ENCODE data around the gene MAD1L1.

Gene MAD1L1

DNA sequence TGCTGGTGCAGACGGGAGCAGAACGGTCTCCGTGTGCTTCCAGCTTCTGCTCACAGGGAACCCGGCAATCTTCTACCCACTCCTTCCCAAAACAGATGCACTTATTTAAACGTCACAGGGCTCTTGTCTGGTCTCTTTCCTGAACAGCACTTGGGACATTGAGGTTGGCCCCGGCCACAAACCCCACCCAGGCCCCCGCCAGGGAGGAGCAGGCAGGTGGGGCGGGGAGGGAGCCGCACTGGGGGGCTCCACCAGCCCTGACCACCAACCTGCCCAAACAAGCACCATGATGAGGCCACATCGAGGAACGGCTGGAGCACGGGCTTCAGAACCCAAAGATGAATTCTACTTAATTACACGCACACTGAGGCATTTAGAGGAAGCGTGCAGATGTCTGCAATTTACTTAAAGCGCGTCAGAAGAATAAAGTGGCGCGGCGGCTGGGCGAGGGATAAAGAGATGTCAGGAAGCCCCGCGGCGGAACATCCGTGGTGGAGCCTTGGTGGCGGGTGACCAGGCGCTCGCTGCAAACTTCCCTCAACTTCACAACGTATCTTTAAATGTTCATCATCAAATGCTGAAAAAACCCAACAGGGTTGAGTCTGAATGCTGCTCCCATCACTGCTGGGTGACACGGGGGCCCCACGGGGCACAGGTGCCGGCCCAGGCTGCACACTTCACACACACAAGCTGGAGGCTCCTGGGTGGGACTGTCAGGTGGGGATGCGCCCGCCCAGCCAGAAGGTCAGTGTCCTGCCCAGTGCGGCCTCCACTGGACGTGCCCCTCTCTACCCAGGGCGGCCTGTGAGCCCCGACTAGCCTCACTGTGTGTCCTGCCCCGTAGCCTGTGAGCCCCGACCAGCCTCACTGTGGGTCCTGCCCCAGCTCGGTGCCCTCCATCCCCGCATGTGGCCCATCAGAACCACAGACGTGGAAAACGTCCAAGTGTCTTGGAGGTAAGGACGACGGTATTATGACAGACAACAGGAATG is 279.2 kb downstream of the MAD1L1 start:
- no peak for DNase-seq (ENCODE audit: low read depth)

DNA sequence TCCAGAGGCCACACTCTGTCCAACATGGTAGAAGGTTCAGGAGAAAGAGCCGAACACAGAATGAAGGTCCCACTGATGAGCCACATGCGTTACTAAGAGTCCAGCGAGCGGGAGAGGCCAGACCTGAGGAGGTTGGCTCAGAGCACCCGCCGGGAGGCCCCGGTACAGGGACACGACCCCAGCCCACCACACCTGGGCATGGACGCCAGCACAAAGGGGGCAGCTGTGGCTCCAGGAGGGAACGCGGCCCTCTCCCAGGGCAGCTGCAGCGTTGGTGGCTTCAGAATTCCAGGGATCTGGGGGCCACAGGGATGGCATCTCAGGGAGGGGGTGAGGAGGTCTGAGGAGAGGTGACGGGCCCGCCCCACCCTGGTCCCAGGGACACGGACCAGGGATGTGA is 280.0 kb downstream of the MAD1L1 start:
- no peak for DNase-seq (ENCODE audit: low read depth)

- no peak for DNase-seq (ENCODE audit: low read depth)
Observed at GRCh38 chr7:1952169-1952760, 280.5 kb downstream of the MAD1L1 start.

DNA sequence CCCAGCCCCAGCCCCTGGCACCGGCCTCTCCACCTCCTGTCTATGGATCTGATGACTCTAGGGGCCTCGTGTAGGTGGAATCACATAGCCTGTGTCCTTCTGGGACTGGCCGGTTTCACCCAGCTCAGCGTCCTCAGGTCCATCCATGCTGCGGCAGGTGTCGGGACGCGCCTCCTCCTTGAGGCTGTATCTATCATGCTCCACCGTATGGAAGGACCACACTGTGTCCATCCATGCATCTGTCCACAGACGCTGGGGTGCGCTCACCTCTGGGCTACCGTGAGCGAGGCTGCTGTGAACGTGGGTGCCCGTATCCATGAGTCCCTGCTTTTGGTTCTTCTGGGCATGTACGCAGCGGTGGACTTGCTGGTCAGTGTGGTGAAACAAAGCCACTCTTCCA is 281.1 kb downstream of the MAD1L1 start:
- no peak for DNase-seq (ENCODE audit: low read depth)

DNA sequence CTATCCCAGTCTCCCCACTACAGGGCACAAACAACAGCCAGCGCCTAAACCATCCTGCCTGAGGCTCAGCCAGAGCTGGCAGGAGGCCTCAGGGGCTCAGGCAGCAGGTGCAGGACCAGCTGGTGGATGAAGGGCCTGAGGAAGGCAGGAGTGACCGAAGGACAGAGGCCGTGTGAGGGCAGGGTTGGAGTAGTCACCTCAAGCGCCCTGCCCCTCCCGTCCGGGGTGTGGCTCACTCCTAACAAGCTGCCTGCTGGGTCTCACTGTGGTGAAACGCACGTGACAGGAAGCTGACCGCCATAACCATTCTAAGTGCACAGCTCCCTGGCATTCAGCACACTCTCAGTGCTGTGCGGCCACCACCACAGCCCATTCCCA is 281.6 kb downstream of the MAD1L1 start:
- DNase-seq (ENCODE audit: low read depth) = no peak

DNA sequence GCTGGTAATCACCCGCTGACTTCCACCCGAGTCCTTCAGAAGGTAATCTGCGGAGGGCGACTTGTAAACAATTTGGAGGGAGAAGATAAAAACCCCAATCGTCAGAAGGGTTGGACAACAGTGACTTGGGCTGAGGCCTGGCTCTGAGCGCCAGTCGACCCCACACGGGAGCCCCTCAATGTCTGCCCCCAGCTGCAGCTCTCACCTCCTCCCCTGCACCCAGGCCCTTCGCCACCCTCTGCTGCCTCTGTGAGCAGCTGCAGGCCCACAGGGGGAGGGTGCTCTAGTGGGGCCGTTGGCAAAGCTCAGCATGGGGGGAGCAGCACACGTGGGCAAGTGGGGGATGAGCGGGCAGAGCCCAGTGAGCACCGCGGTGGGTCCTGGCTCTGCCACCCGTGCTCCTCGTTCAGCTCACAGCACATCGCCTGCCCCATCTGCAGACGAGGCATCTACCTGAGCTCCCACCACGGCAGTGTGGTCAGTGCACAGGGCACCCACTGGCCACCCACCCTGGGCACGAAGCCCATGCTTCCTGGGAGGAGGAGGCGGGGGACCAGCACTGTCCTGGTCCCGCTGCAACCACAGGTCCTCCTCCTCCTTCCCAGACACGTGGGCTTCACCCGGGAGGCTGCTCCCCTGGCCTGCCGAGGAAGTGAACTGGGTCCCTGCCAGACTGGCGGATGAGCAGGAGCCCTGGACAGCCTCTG is 282.1 kb downstream of the MAD1L1 start:
- DNase-seq (ENCODE audit: low read depth) = no peak

DNA sequence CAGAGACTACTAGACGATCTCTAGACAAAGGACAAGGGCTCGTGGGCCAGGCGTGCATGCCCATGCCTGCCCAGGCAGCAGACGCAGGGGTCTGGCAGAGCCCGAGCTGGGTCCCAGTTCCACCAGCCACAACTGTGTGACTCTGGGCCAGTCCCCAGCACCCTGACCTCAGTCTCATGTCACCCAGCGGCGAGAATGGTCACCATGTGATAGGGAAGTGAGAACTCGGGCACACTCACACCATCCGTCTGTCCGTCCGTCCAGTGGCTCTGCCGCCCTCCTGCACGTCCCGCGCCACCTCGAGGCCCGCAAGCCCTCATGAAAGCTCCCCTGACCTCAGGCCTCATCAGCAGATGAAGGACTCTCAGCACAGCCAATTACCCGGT is 282.7 kb downstream of the MAD1L1 start:
- no peak for DNase-seq (ENCODE audit: low read depth)

- DNase-seq (ENCODE audit: low read depth) = no peak
Observed at GRCh38 chr7:1949681-1950055, 283.1 kb downstream of the MAD1L1 start.

GRCh38 chr7:1948887-1949680 is 283.7 kb downstream of the MAD1L1 start:
- DNase-seq (ENCODE audit: low read depth) = no peak

DNA sequence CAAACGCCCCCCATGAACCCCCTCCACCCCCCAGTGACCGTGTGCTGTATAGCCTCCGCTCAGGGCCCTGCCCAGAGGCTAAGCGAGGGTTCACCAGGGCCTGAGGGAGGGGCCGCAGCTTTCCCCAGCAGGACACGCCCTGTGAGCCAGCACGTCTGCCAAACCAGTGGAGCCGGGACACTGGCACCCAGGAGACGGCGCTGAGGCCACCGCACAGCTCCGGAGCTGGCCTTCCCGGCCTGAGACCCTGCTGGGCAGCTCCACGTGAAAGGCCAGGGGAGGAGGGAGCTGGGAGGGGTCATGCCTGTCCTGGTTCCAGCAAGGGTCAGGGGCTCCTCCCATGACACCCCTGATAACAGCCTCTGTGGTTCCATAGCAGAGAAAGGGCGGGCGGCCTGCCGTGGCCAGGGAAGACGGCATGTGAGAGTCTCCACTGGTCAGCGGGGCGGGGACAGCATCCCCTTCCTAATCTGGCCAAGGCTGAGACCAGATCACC is 284.4 kb downstream of the MAD1L1 start:
- no peak for DNase-seq (ENCODE audit: low read depth)

DNA sequence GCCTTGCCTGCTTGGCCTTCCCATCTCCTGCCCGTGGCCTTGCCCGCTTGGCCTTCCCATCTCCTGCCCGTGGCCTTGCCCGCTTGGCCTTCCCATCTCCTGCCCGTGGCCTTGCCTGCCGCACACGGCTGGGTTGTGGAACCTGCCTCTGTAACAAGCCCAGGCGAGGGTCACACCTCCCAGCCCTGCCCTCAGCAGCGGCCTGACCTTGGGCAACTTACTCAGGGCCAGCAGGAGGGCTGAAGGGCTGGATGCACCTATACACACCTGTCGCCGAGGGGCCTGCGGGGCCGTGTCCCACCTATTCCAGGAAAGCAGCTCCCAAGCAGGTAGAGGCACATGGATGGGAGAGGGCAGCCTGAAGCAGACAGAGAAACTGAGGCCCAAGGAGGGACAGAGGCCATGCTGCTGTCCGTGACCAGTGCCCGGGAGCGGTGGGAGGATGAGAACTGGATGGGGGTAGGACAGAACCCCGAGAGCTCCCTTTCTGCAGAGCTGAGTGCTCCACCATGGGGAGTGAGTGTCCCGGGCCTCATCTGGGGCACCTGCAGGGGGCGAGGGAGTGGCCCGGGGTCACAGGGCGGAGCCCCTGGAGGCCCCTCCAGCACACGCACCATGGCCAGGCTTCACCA is 285.0 kb downstream of the MAD1L1 start:
- DNase-seq (ENCODE audit: low read depth) = no peak

- no peak for DNase-seq (ENCODE audit: low read depth)
Observed at GRCh38 chr7:1946773-1947450, 285.8 kb downstream of the MAD1L1 start.

DNA sequence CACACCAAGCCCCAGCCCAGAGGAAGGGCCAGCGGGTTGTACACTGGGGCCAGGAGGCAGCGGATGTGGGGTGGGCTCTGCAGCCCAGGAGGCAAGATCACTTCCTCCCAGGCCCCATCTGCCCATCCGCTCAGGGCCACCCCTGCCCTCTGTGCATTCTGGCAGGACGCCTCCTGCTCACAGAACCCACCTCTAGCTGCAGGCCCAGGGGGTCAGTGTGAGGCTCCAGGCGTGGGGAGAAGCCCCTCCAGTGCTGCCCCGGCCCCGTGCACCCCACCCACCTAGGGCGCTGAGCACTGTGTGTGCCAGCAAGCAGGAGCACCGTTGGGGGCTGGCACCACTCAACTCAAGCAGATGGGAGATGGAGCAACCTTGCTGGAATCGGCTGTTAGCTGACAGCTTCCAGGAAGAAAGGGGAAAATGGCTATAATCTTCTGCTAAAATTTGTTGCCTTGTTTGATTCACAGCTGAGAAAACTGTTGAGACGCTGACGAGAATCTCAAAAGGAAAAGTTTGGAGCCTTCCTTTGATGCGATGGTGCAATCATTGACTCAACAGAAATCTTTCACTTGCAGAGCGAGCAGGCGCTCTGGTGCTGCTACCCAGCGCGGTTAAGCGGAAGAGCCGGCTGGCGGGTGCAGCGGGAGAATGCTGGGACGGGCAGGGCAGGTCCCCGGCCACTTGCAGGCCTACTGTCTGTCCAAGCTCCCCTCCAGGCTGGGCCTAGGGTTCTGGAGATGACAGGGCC is 286.5 kb downstream of the MAD1L1 start:
- no peak for DNase-seq (ENCODE audit: low read depth)

DNA sequence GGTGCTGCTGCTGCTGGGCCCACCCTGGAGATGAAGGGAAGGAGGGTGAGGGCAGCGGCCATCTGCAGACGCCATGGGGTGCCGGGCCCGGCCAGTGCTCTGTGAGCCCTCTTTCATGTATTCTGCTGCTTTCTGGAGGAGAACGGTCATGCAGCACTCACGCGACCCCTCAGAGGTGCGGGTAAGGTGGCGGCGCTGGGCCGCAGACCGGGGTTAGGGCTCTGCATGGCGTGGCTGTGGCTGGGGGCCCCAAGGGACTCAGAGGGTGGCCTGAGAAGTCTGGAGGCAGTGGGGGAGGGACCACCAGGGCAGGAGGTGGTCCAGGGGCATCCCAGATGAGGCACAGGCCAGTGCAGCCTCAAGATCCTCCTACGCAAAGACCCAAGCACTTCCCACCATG is 287.2 kb downstream of the MAD1L1 start:
- DNase-seq (ENCODE audit: low read depth) = no peak

GRCh38 chr7:1944619-1945210 is 288.0 kb downstream of the MAD1L1 start:
- DNase-seq (ENCODE audit: low read depth) = no peak

DNA sequence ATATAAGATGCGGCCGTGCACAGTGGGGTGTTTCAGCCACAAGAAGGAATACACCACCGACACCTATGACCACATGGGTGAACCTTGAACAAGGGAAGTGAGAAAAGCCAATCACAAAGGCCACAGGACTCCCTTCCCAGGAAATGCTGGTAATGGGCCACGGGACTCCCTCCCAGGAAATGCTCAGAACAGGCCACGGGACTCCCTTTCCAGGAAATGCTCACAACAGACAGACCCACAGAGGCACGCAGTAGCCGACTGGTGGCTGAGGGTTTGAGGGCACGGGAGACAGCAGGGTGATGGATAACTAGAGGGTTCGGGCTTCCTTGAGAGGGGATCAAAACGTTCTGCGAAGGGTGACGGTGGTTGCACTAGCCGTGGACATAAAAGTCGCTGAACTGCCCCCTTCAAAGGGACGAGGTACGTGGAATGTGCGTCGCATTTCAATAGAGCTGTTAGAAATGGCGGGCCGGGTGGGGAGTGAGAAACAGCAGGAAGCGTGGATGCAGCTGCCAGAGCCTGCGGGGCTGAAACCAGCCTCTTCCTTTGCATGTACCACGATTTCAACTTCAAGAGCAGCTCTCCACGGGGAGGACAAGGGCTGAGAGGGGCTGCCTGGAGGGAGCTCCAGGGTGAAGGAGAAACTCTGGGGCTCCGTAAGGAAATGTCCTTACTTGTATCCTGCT is 288.7 kb downstream of the MAD1L1 start:
- DNase-seq (ENCODE audit: low read depth) = no peak

- no peak for DNase-seq (ENCODE audit: low read depth)
Observed at GRCh38 chr7:1943326-1943725, 289.4 kb downstream of the MAD1L1 start.

DNA sequence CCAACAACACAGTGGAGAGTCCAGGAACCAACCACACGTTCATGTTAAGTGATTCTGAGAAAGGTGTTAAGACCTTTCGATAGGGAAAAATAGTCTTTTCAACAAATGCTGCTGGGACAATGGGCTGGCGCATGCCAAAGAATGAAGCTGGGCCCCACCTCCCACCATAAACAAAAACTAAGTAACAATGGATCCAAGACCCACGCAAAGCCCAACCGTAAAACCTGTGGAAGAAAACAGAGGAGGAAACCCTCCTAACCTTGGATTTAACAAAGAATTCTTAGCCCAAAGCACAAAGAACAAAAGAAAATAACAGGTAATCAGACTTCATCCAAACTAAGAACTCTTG is 289.8 kb downstream of the MAD1L1 start:
- no peak for DNase-seq (ENCODE audit: low read depth)

DNA sequence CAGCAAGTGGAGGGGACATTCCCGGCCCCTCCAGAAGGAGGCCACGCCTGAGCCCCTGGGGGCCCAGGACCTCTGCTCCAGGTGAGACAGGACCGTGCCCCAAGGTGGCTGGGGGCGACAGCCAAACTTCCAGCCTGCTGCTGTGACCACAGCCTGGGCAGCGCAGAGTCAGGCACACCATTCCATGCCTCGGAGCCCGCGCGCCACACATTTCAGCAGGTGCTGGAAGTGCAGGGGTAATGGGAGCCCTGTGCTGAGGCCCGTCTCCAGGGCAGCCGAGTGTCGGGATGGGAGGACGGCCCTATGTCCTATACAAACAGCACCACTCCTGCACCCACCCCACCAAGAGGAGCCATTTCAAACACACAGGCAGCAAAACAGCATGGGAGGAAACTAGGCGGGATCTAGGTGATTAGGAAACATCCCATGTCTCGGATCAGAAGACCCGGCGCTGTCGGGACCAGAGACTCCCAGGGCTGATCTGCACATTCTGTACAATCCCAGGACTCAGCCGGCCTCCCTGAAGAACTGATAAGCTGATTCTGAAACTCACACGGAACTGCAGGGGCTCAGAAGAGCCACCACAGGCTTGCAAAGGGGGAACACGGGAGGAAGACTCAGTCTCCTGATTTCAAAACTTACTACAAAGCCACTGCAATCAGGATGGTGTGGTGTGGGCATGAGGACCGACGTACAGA is 290.4 kb downstream of the MAD1L1 start:
- DNase-seq (ENCODE audit: low read depth) = no peak
